Activated T-helper 17 cell treated with anti-CD3 and anti-CD28 coated beads, Interleukin-2, amount 50 U/mL, for 72 hours (primary cell): Measurements from ENCODE around the gene MPP2. TPM values are rescaled to one million over a fixed set of nuclear protein-coding genes. Genes with fewer than 3 reads are reported as not detected.

ENCODE experiments used
- total RNA-seq, 2 donors: library from RNA; stranded (reverse); gene quantifications; one replicate each; pipeline ENCODE4 v1.2.3, GENCODE V29; 2022

Gene MPP2
- total RNA-seq, 2 donors from 2014 or later = 1.3 to 3.3 TPM

Other genes with a start within 250 kb of the MPP2 start
- 1 to 10 TPM; 3.3 to 4.8 TPM for gene MEOX1, start 245.6 kb downstream of the MPP2 start, total RNA-seq
- gene SOST, start 148.7 kb downstream of the MPP2 start, total RNA-seq = not detected
- 10 to 100 TPM; 10.5 to 21.5 TPM for gene DUSP3, start 128.6 kb downstream of the MPP2 start, total RNA-seq
- not detected for gene CFAP97D1, start 127.1 kb downstream of the MPP2 start, total RNA-seq
- under 1 TPM; 0.43 to 0.58 TPM for gene MPP3, start 74.4 kb downstream of the MPP2 start, total RNA-seq
- gene CD300LG, start 60.4 kb downstream of the MPP2 start, total RNA-seq = not detected
- 1 to 10 TPM in 1 of 2 donors, under 1 TPM in 1; 0.90 to 1.9 TPM for gene PPY, start 34.9 kb upstream of the MPP2 start, total RNA-seq
- gene PYY, start 46.4 kb upstream of the MPP2 start, total RNA-seq = not detected
- gene NAGS, start 97.1 kb upstream of the MPP2 start, total RNA-seq = 1 to 10 TPM in 1 of 2 donors, under 1 TPM in 1; 0.48 to 4.8 TPM
- 10 to 100 TPM; 33.0 to 35.1 TPM for gene TMEM101, start 107.4 kb upstream of the MPP2 start, total RNA-seq
- 10 to 100 TPM; 78.6 to 87.6 TPM for gene LSM12, start 159.1 kb upstream of the MPP2 start, total RNA-seq
- 10 to 100 TPM; 14.9 to 22.8 TPM for gene G6PC3, start 163.2 kb upstream of the MPP2 start, total RNA-seq
- 10 to 100 TPM; 11.0 to 45.4 TPM for gene HDAC5, start 216.1 kb upstream of the MPP2 start, total RNA-seq
- 10 to 100 TPM; 17.9 to 23.2 TPM for gene HROB, start 234.4 kb upstream of the MPP2 start, total RNA-seq